SKM-1 (cell line): ENCODE measurements around the gene KDM4B.

Experiments
- DNase-seq: peaks from one replicate; lab custom pipeline; 2025; ENCODE audit not compliant: unreplicated experiment; lab: John Stamatoyannopoulos, UW

KDM4B gene

DNA sequence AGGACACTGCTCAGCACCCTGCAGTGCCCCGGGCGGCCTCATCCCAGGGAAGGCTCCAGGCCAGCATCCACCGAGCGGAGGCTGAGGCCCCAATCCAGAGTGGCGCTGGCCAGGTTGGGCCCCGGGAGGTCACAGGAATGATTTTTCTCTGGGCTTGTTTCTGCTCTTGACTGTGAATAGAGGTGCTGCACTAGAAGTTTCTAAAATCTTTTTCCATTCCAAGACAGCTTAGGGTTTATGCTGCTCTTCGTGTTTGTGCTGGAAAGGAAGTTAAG lies 15.1 kb downstream of the KDM4B start:
- no peak for DNase-seq

DNA sequence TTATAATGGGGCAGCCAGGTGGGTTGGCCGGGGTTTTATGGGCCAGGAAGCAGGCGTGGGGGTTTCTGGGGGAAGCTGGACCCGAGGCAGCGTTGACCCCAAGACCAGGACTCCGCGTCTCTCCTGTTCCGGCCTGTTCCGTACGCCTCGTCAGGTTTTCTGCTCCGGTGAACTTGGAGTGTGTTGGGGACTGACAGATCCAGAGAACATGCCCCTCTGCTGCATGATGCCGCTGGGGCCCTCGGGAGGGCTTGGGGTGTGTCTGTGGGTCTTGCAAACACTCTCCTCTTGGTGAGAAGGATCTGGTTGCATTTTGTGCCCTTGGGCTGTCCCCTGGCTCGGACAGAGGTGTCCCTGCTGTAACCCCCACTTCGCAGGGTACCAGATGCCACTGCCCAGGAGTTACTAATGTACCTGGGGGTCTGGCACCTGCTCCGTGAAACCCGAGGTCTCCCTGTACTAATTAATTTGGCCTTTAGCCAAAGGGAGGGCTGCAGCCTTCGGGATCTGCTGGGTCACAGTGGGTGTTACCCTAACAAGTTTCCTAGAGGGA lies 15.6 kb downstream of the KDM4B start:
- DNase-seq = no peak

DNA sequence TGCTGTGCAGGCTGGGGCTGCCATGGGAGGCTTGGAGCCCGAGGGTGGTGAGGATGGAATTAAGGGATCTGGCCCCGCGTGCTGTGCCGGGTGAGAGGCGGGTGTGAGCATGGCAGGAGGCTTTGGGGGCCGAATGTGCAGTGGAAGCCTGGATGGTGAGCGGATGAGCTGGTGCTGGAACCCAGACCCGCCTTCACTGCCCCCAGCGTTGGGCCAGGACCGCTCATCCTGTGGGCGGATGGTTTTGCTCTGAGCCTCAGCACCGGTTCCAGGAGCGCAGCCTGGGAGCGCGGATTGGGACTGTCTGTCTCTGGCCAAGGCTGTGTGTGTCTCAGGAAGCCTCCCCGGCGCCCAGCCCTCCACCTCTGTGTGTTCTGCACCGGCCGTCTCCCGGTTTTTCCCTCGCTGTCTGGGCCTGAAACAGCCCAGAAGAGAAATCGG lies 16.7 kb downstream of the KDM4B start:
- DNase-seq = no peak

DNA sequence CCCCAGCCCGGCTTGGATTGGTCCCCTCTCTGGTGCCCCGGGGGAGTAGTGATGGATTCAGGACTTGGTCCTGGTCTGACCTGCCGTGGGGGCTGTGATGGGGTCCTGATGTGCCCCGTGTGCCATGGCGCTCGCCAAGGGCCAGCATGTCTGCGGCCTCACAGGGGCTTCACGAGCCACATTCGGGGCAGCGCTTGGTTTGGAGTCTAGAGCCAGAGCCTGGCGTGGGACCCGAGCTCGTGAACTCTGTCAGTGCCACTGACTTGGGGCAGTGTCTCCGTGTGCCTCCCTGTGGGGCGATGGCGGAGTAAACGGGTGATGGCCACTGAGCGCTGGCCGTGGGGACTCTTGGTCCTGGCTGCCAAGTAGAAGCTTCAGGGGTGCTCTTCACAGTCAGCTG lies 17.1 kb downstream of the KDM4B start:
- no peak for DNase-seq

DNA sequence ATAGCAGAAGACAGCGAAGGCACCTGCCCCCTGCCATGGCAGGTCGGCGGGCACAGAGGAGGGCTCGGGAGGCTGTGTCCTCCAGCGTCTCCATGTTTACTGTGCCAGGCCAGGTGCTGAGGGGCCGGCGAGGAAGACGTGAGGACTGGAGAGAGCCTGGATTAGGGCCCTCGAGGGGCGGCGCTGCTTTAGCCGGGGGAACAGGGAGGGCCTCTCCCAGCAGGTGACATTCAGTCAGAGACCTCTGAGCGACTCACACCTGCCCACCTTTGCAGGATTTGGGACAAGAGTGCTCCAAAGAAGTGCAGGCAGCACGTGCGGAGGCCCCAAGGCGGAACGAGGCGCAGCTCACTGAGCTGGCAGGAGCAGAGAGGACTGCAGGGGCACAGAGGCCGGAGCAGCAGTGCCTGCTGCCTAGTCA lies 17.6 kb downstream of the KDM4B start:
- DNase-seq = no peak

DNA sequence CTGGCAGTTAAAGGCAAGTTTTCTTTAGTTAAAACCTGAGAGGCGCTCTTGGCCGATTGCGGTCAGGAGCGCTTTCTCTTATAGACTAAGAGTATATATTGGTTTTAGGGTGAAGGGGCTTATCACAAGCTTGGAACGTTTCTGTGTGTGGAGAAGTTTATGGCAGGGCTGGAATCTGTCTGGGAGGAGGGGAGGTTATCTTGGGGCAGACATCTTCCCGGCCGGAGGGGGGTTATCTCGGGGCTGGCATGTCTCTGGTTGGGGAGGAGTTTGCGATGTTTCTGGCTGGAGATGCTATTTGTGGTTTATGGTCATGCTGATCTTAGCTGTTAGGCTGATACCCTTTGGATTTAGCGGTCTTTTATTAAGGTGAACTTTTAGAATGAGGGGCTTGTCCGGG lies 18.3 kb downstream of the KDM4B start:
- no peak for DNase-seq

DNA sequence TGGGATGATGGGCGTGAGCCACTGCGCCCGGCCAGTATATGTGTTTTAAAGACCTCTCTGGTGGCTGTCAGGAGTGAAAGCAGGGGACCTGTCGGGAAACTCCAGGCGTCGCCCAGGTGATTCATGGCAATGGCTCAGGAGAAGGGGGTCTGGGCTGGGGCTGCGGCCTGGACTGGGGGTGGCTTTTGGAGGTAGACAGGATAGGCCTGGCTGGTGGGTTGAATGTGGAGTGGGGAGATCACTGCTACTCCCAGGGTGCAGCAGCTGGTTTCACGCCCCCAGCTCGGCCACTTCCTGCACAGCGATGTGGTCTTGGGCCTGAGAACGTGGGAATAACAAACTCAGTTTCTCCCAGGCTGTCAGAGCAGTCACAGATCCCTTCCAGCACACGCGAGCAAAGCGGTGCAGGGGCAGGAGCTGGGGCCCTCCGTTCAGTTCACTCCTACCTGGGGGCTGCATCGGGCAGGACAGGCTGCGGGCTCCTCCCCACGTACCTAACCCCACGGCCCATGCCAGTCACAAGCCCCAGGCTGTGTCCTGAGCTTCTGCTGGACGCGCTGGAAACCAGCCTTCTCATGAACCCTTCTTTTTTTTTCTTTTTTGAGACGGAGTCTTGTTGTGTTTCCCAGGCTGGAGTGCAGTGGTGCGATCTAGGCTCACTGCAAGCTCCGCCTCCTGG lies 18.9 kb downstream of the KDM4B start:
- no peak for DNase-seq

DNA sequence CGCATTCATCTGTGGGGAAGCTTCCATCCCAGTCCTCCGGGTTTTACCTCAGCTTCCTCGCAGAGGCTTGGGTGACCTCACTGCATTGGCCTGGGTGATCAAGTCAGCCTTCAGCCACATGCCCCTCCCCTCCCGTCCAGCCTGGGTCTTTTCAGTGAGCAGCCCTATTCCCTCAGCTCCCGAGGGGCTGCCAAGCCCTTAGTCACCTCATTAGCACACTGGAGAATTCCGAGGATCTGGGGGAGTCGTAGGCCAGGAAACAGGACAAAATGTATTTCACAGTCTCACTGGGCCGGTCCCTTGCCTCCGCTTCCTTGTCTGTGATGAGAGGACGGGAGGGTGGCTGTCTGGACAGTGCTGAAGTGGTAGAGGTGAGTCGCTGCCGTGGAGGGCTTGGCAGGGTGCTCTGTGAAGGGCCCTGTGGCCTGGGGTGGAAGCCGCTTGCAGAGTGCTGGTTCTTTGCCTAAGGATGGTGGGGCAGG lies 19.9 kb downstream of the KDM4B start:
- no peak for DNase-seq

DNA sequence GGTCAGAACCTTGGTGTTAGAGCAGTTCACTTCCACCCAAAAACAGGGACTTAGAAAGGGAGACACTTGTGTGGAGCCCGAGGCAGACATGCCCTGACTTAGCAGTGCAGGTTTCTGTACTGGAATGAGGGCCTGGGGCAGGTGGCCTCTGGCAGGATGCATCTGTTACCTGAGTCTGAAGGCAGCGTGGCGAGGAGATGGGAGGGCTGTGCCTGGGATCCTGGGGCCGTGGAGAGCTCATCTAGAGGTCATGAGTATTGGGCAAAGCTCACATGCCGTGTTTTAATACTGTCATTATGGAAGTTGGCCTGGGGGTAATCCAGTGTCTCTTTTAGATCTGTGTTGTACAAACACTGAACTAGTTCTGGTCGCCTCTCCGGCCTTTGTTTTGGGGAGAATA lies 21.4 kb downstream of the KDM4B start:
- DNase-seq = no peak

DNA sequence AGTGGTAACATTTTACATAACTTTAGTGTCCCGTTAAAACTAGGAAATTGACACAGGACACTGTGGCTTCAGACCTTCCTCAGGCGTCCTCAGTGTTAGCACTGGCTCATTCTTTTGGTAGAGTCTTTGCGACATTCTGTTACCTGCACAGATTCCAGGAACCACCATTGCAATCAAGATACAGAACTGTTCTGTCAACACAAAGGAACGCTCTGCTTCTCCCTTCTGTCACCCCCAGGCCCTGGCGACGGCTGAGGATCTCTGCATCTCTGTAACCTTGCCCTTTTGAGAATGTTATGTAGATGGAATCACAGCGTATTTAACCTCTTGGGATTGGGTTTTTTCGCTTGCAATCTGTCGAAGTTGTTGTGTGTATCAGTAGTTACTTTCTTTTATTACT lies 22.6 kb downstream of the KDM4B start:
- DNase-seq = no peak

DNA sequence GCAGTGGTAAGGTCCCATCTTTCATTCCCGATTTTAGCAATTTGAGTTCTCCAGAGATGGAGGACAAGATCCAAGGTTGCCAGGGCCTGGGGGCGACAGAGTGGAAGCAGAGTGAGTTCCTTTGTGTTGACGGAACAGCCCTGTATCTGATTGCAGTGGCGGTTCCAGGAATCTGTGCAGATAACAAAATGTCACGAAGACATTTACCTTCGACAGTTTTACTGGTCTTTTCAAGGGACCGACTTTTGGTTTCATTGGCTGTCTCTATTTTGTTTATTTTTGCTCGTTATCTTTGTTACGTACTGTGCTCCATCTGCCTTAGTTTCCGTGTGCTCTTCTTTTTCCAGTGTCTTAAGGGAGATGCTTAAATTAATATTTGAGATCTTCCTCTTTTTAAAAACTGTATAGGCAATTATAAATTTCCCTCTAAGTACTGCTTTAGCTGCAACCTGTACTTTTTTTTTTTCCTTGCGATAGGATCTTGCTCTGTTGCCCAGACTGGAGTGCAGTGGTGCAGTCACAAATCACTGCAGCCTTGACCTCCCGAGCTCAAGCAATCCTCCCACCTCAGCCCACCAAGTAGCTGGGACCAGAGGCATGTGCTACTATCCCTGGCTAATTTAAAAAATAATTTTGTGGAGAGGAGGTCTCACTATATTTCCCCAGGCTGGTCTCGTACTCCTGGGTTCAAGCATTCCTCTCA lies 23.2 kb downstream of the KDM4B start:
- no peak for DNase-seq

DNA sequence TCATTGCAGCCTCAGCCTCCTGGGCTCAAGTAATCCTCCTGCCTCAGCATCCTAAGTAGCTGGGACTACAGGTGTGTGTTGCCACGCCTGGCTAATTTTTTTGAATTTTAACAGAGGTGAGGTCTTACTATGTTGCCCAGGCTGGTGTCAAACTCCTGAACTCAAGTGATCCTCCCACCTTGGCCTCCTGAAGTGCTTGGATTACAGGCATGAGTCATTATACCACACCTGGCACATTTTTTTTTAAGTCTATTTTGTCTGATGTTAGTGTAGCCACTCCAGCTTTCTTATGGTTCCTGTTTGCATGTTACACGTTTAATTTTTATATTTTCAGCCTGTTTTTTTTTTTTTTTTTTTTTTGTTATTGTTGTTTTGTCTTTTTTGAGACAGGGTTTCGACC lies 24.8 kb downstream of the KDM4B start:
- no peak for DNase-seq

DNA sequence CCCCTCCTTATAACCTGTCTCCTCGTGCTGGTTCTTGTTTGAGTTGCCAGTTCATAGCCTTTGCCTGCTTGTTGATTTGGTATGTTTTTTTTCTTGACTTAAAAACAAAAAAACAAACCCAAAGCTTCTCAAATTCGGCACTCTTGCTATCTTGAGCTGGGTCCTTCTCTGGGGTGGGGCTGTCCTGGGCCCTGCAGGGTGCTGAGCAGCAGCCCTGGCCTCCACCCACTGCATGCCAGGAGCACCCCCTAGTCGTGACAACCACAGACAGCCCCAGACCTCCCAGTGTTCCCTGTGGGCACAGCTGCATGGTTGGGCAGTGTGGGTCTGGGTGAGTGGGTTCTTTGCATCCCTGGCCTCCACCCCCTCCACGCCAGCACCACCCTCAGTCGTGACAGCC lies 27.8 kb downstream of the KDM4B start:
- DNase-seq = no peak

DNA sequence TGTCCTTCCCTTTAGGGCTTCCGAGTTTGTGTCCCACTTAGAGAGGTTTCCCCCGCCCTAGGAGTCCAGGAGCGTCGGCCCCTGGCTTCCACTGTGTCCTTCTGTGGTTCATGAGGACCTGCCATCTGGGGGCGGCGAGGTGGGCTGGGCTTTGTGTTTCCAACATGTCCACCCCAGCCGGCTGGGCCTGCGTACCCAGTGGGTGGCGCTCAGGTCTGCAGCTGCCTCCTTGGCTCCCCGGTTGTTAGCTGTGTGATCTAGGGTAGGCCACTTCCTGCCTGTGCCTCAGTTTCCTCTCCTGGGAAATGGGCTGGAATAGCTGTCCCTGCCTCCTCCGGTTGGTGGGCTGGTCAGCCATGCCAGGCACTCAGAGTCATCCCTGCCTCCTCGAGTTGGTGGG lies 28.4 kb downstream of the KDM4B start:
- DNase-seq = no peak

DNA sequence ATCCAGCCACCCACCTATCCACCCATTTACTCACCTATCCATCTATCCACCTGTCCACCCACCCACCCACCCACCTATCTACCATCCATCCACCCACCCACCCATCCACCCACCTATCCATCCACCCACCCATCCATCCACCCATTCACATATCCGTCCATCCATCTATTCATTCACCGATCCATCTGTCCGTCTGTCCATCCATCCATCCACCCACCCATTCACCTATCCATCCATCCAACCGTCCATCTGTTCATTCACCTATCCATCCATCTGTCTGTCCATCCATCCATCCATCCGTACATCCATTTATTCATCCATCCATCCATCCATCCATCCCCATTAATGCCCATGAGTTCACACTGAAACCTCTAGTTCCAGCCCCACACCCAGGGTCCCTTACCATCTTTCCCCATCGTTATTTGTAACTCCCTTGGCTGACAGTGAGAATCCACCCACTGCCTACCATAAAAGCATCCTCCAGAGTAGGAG lies 31.3 kb downstream of the KDM4B start:
- DNase-seq = no peak

DNA sequence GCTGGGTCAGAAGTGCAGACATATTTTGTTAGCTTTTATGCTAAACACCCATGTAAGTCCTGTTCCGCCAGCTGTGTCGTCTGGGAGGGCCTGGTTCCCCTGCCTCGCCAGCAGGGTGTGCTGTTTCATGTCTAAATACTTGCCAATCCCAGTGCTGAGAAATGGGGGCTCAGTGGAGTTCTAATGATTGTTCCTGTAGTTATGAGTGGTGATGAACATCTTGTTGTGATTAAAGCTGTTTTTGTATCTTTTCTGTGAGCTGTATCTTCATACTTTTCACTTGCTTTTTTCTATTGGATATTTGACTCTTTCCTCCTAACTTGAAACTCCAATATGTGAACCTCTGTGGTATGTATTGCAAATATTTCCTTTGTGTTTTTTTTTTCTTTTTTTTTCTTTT lies 32.7 kb downstream of the KDM4B start:
- DNase-seq = no peak

DNA sequence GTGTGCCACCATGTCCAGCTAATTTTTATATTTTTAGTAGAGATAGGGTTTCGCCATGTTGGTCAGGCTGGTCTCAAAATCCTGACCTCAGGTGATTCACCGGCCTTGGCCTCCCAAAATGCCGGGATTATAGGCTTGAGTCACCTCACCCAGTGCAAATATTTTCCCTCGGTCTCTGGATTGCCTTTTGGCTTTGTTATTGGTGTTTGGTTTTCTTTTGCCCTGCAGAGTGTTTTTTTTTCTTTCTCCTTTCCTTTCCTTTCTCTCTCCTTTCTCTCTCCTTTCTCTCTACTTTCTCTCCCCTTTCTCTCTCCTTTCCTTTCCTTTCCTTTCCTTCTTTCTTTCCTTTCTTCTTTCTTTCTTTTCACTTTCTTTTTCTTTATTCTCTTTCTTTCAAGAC lies 33.2 kb downstream of the KDM4B start:
- no peak for DNase-seq

DNA sequence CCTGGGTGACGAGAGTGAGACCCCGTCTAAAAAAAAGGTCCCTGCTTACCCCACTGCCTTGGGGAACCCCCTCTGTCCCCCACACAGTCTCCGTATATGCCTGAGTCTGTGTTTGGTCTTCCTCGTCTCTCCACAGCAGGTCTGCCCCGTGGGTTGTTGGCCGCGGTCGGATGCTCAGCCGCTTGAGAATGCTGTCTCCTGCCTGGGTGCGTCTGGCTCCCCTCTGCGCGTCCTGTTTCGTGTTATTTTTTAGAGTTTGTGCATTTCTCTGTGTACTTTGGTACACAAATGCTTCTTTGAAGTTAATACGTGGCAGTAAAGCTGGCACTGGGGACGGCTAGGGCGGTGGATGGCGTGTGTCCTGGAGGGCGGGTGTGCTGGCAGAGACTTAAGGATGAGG lies 34.9 kb downstream of the KDM4B start:
- no peak for DNase-seq

DNA sequence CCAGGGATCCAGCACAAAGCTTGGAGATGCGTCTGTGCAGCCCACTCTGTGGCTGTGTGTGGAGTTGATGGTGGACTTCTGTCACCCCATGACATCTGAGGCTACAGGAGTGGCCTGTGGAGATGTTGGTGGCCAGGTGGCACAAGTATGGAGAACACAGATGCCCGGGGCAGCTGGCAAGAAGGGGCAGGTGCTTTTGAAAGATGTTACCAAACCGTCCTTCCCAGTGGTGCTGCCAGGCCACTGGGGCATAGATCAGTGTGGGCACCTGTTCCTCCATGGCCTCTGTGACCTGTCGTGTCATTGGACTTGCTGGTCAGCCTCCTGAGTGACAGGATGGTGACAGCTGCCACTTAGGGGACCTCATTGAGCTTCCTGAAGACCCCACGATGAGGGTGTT lies 36.2 kb downstream of the KDM4B start:
- DNase-seq = no peak

DNA sequence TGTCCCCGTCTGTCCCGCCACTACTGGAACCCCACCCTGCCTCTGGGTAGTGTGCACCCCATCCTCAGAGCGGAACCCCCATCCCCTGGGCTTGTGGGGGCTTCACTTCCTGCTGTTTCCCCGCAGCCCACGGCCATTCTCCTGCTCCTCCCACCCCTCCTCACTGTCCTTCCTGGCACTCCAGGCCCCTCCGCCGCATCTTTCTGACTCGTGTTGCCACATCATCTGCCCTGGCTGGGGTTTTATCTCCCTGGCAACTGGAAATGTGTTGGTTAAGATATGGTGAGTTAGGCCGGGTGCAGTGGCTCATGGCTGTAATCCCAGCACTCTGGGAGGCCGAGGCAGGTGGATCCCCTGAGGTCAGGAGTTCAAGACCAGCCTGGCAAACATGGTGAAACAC lies 37.3 kb downstream of the KDM4B start:
- no peak for DNase-seq

DNA sequence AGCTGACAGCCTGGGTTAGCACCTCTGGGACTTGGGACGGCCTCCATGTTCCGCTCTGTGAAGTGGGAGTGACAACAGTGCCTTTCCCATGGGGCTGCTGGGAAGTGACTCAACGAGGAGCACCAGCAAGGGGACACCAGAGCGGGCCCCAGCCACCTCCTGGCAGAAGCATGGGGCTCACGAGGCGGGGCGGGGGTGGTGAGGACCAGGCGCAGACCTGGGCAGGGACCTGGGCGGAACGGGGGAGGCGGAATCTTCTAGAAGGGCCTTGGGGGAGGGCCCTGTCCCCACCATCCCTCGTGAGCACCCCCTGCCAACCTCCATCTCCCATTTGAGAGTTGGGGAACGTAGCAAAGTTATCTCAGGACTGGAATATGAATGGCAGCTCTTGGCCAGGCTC lies 37.9 kb downstream of the KDM4B start:
- no peak for DNase-seq

DNA sequence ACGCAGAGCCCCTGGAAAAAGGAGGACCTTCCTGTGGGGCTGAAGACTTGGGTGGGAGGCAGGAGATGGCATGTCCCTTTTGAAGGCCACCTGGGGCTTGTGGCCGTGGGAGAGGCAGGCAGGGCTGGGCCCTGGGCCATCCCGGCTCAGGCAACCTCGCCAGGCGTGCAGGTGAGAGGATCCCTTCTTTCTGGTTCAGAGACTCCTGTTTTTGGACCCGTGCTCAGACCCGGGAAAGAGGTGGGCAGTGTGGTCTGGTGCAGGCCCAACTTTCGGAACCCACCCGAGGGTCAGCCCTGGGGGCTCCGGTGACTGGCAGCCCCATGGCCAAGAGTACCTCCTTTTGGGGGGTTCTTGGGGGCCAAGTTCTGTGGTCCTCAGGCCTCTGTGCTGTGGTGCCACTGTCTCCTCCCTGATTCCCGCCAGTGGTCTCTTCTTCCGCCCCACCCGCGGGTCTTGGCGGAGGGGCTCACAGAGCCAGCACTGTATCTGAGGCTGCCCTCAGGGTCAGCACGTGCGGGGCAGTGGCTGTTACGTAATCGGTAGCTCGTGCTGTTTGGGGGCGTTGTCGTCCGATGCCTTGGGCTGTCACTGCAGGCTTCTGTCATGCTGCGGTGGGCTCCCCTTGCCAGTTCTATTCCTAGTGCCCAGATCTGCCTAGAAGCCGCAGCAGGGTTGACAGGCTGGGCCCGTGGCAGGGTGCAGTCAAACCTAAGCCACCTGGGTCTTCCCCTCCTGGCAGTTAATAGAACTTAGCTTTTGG lies 42.7 kb downstream of the KDM4B start:
- no peak for DNase-seq
